Gastrocnemius medialis (tissue), 4 donors: Measurements from ENCODE around the gene CPXM2.

Experiments used
- CTCF ChIP-seq, 5 experiments: fragments of 450-650 bp in 3 of 5; fragments of 200-600 bp in 2 of 5; sonication (generic) in 2 of 5; IDR thresholded peaks in 4 of 5; conservative IDR thresholded peaks in 1 of 5; 1 replicate in 4 of 5; 2 replicates in 1 of 5; pipeline ENCODE4 v1.5.1; 2016 to 2019; ENCODE audit warnings: antibody characterized with exemption in 5 of 5, mild to moderate bottlenecking in 3 of 5, moderate library complexity in 3 of 5
- POLR2A ChIP-seq, 2 donors: fragments of 450-650 bp; IDR thresholded peaks; one replicate each; pipeline ENCODE4 v1.6.1; 2017; ENCODE audit warnings: antibody characterized with exemption in 2 of 2, mild to moderate bottlenecking in 2 of 2, moderate library complexity in 2 of 2

- no peak for TF ChIP-seq CTCF (IDR thresholded peaks at IDR 0.05 in 4 of 5, conservative IDR thresholded peaks at IDR 0.05 in 1 of 5)
- TF ChIP-seq POLR2A (IDR thresholded peaks at IDR 0.05), result no peak
Measured at GRCh38 chr10:123704812-123705211, 186.8 kb downstream of the CPXM2 start.
